HG02981 (cell line): Measurements from ENCODE around the gene CYP4Z1.
"Not testable (repeated sequence)": the region's sequence is repeated elsewhere in the genome, so short reads cannot be mapped to it uniquely, and the experiment has no call there.

Experiments
- ATAC-seq: cut with Tn5 transposase; IDR thresholded peaks from one replicate; pipeline ENCODE4 v1.9.1; 2021; ENCODE audit warnings: mild to moderate bottlenecking, moderate library complexity; ENCODE audit not compliant: unreplicated experiment

The CYP4Z1 gene

GRCh38 chr1:47128221-47128620 lies 61.2 kb downstream of the CYP4Z1 start:
- ATAC-seq = no peak

DNA sequence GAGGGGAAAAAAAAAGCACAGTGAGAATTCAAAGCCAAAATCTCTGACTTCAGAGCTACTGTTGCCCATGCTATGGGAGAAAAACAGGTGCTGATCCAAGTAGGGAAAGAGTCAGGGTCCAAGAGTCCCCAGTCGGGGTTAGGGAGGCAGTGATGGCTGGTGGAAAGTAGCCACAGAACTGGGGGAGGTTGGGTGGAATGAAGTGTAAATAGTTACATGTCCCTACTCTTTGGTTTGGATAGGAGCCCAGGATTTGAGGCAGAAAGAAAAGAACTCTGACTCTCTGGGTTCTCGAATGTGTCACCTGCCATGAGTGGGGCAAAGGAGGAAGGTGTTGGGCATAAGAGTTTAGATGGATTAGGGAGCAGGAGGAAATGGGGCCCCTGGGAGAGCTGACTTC lies 61.8 kb downstream of the CYP4Z1 start:
- ATAC-seq = not testable (repeated sequence)

- ATAC-seq = not testable (repeated sequence)
Observed at GRCh38 chr1:47129489-47130230, 62.6 kb downstream of the CYP4Z1 start.

DNA sequence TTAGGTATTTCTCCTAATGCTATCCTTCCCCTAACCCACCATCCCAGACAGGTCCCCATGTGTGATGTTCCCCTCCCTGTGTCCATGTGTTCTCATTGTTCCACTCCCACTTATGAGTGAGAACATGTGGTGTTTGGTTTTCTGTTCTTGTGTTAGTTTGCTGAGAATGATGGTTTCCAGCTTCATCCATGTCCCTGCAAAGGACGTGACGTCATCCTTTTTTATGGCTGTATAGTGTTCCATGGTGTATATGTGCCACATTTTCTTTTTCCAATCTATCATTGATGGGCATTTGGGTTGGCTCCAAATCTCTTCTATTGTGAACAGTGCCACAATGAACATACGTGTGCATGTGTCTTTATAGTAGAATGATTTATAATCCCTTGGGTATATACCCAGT lies 65.6 kb downstream of the CYP4Z1 start:
- not testable (repeated sequence) for ATAC-seq

GRCh38 chr1:47137198-47137597 lies 70.2 kb downstream of the CYP4Z1 start, which contains the start of gene CYP4A22:
TSS of gene CYP4A22 (plus strand) at chr1:47137441. CDS start at chr1:47137486, 45 bp downstream.
- no peak for ATAC-seq

DNA sequence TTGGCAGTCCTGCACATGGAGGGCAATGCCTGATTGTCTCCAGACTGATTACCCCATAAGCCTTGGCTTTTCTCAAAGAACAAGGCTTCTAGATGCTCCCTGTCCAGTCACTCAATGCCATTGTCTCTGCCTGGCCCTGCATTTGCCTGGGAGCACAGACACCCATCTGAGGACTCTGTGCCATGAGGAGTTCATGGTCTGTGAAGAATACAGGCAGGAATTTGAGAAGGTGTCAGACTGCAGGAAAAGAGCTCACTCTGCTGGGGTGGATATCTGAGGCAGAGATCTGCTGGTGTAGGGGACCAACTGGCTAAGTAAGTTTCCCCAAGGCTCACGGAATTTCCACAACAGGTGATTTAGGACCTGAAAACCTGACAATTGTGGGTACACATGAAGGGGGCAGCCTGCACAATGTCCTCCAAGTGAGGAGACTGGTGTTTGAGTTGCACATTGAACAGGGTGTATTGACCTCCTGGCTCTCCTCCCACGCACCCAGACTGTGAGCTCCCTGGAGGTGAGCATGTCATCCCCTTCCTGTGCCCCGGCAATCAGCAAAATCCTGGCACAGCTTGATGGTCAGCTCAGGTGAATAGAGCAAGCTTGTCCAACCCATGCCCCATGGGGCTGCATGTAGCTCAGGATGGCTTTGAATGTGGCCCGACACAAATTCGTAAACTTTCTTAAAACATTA lies 71.0 kb downstream of the CYP4Z1 start:
- no peak for ATAC-seq

GRCh38 chr1:47140358-47140757 lies 73.3 kb downstream of the CYP4Z1 start:
- ATAC-seq = not testable (repeated sequence)

- ATAC-seq = not testable (repeated sequence)
Observed at GRCh38 chr1:47143654-47144053, 76.6 kb downstream of the CYP4Z1 start.

DNA sequence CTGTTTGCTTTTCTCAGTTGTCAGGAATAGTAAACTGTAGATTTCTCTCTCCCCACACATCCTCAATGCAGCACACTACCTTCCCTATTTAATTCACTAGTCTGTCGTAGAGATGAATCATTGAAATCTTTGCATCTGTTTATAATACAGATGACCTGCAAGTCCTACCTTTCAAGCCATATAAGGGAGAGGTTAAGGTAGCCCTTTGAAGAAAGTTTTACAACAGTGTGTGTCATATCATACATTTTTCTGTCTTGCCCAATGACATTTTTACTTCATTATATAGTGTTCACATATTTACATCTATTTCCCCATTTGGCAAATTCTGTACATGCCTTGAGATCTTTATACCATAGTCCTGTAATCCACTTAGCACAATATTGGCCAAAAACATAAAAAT lies 79.5 kb downstream of the CYP4Z1 start:
- ATAC-seq = not testable (repeated sequence)

DNA sequence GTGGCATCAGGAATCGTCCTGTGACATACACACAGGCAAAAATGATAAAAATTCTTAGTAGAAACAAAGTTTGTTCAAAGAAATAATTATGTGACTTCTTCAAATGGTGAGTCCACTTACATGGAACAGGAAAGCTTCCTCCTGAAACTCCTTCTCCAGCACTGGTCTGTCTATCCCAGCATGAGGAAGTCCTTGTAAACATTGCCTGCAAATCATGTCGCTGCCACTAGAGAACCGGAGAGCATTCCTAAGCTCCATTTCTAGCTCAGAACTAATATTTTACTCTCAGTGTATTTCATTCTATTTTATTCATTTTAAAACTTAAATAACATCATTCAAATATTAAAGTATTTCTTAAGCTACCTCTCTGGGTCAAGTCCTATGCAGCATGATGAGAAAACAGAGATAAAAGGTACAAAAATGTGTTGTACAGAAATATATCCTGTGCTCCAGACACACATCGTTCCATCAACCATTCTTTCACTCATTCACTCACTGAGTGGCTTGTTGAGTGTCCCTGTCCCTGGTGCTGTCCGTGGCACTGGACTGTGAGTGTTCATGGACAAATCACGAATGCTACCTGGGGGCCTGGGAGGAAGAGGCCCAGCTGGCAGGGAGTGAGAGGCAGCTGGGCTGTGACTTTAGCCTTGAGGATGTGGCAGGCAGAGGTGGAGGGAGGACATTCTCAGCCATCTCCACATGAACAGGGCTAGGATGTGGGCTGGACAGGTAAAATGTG lies 80.2 kb downstream of the CYP4Z1 start:
- ATAC-seq = no peak

DNA sequence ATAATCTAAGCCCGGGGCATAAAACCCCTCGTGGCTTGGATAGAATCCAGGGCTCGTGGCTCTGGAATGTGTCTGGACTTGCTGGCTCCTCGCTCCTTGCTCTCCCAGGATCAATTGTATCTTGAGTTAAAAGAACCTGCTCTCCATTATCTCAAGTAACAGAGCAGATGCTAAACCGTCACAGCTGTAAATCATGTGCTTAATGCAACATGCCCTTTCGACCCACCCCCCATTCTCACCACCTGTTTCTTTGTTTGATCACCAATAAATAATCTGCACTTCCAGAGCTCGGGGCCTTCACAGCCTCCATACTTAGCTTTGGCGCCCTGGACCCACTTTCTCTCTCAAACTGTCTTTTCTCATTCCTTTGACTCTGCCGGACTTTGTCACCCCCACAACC lies 82.1 kb downstream of the CYP4Z1 start:
- ATAC-seq = not testable (repeated sequence)

- ATAC-seq = not testable (repeated sequence)
Observed at GRCh38 chr1:47156457-47156856, 89.4 kb downstream of the CYP4Z1 start.

DNA sequence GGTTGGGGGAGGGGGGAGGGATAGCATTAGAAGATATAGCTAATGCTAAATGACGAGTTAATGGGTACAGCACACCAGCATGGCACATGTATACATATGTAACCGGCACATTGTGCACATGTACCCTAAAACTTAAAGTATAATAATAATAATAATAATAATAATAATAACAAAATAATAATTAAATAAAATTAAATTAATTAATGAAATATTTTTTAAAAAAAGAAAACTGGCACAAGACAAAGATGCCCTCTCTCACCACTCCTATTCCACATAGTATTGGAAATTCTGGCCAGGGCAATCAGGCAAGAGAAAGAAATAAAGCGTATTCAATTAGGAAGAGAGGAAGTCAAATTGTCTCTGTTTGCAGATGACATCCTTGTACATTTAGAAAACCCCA lies 90.9 kb downstream of the CYP4Z1 start:
- not testable (repeated sequence) for ATAC-seq

DNA sequence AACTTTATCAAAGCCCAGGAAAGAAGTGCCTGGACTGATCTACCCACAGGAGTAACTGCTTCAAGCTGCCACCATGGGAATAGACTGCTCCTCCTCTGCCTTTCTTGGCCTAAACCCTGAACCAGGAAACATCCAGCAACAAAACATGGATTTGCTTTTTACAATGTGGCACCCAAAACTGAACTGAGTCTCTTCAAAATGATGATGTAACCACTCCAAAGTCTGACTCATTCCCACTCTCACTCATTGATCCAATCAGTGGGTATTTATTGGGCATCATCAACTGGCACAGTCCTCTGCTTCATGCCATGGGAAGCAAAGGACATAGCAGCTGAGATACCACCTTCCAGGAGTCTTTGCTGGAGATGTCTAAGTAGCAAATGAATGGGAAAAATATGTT lies 93.7 kb downstream of the CYP4Z1 start:
- ATAC-seq = no peak

DNA sequence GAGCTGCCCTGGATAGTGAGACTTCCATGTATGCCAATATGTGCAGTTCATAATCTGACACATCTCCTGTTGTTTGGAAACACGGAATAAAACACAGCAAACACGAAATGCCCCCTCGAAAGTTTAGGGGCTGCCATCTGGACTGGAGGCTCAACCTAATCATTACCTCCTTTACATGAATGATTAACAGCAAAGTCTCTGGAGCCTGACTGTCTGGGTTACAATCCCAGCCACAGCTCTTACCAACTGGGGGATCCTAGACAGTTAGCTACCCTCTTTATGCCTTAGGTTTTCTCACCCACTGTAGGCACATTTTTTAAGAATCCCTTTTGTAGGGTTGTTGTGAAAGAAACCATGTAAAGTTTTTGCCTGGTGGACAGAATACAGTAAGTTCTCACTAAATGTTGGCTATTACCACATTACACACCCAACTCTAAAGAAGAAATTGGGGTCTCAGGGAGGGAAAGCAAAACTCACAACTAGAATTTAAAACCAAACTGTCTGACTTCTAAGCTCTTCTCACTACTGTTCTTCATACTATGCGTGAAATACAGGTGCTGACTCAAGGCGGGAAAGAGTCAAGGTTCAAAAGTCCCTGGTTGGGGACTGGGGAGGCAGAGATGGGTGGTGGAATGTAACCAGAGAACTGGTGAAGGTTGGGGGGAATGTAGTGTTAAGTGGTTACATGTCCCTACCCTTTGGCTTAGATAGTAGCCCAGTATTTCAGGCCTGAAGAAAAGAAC lies 94.4 kb downstream of the CYP4Z1 start:
- ATAC-seq = peak; percentile 69

DNA sequence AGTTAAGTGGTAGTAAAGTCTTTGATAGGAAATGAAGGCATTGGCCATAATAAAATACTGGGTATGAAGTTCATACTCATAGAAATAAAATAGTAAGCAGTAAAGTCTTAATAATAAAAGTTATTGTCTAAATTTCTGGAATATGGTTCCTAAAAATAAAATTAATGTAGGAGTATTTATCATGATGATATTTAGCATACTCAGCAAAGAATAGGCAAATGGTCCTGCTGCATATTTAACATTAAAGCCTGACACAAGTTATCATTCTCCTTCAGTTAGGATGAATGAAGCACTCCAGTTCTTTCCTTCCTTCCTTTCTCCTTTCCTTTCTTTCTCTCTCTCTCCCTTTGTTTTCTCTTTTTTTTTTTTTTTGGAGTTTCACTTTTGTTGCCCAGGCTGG lies 97.5 kb downstream of the CYP4Z1 start:
- ATAC-seq = no peak
